Progenitor cell of endocrine pancreas (in vitro differentiated cells): Measurements from ENCODE around the gene F10. TPM values are rescaled to one million over a fixed set of nuclear protein-coding genes. Genes with fewer than 3 reads are reported as not detected.

ENCODE experiments used
- DNase-seq: peaks from one replicate; pipeline ENCODE4 v3.0.0; 2021; ENCODE audit warnings: low spot score; ENCODE audit not compliant: unreplicated experiment
- H3K27ac Mint-ChIP-seq: 2 replicates; pipeline ENCODE4 v1.8.0; 2021; ENCODE audit warnings: mild to moderate bottlenecking, moderate library complexity, mixed read lengths
- H3K27me3 Mint-ChIP-seq: 2 replicates; pipeline ENCODE4 v1.8.0; 2021; ENCODE audit warnings: mixed read lengths
- H3K36me3 Mint-ChIP-seq: 2 replicates; pipeline ENCODE4 v1.8.0; 2022; ENCODE audit warnings: mixed read lengths; ENCODE audit not compliant: insufficient read depth
- H3K4me1 Mint-ChIP-seq: 2 replicates; pipeline ENCODE4 v1.8.0; 2021; ENCODE audit warnings: low read depth, mixed read lengths
- H3K4me3 Mint-ChIP-seq: 2 replicates; pipeline ENCODE4 v1.8.0; 2021; ENCODE audit warnings: low read depth, mild to moderate bottlenecking, moderate library complexity, mixed read lengths
- H3K9me3 Mint-ChIP-seq: 2 replicates; pipeline ENCODE4 v1.8.0; 2021; ENCODE audit warnings: low read depth, mixed read lengths
- total RNA-seq: library from RNA; stranded (reverse); gene quantifications from 2 replicates; pipeline ENCODE4 v1.2.1, GENCODE V29; 2021
- TF ChIP-seq, protein P1 (sequence below): fragments of 200-600 bp; sonication (generic); IDR thresholded peaks from one replicate; pipeline ENCODE4 v1.5.0; 2021; ENCODE audit warnings: antibody characterized with exemption, mild to moderate bottlenecking; ENCODE audit not compliant: unreplicated experiment

The F10 gene
- total RNA-seq, 1 donor from 2014 or later = 30.2 TPM

DNA sequence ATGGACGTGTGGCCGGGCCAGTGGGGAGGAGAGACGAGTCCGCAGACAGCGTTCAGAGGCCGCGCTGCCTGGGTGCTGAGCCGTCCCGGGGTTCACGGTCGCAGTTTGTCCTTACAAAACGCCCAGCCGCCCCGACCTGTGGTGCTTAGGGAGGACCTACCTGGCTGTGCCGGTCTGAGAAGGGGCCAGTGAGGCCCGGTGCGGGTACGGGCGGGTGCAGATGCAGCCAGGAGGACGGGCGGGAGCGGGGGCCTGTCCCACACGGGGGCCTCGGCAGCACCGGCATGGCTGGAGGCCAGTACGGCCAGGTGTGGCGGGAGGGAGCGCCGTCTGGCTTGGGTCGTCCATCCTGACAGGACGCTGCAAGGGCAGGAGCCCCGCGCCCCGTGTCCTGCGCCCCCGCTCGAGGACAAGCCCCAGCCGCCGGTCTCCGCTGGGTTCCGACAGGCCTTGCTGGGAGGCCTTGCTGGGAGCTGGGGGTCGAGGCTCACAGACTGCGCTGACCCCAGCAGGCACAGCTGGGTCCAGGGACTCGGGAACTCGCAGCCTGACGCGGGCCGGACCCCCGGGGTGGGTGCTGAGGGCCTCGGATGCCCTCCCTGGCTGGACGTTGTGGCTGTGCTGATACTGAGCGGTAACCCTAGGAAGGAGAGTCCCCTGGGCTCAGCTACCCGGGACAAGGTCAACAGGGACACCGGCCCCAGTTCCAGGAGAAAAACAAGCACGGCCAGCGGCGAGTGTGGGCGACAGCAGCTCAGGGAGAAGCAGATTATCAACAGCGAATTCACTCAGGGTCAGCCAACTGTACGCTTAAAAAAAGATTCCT lies 30.6 kb downstream of the F10 start:
- H3K4me1 Mint-ChIP-seq = peaks cover 10% of the 10 kb centered on the region
- no peaks in the 10 kb centered on the region for H3K36me3 Mint-ChIP-seq
- no peaks in the 10 kb centered on the region for H3K9me3 Mint-ChIP-seq
- DNase-seq = peak; percentile 38
- TF ChIP-seq, protein P1, sequence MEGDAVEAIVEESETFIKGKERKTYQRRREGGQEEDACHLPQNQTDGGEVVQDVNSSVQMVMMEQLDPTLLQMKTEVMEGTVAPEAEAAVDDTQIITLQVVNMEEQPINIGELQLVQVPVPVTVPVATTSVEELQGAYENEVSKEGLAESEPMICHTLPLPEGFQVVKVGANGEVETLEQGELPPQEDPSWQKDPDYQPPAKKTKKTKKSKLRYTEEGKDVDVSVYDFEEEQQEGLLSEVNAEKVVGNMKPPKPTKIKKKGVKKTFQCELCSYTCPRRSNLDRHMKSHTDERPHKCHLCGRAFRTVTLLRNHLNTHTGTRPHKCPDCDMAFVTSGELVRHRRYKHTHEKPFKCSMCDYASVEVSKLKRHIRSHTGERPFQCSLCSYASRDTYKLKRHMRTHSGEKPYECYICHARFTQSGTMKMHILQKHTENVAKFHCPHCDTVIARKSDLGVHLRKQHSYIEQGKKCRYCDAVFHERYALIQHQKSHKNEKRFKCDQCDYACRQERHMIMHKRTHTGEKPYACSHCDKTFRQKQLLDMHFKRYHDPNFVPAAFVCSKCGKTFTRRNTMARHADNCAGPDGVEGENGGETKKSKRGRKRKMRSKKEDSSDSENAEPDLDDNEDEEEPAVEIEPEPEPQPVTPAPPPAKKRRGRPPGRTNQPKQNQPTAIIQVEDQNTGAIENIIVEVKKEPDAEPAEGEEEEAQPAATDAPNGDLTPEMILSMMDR = no peak
- peak overlapping the region; percentile 71 for H3K4me3 Mint-ChIP-seq
- H3K27ac Mint-ChIP-seq = peak overlapping the region; percentile 92
- peaks cover 31% of the 10 kb centered on the region for H3K27me3 Mint-ChIP-seq

DNA sequence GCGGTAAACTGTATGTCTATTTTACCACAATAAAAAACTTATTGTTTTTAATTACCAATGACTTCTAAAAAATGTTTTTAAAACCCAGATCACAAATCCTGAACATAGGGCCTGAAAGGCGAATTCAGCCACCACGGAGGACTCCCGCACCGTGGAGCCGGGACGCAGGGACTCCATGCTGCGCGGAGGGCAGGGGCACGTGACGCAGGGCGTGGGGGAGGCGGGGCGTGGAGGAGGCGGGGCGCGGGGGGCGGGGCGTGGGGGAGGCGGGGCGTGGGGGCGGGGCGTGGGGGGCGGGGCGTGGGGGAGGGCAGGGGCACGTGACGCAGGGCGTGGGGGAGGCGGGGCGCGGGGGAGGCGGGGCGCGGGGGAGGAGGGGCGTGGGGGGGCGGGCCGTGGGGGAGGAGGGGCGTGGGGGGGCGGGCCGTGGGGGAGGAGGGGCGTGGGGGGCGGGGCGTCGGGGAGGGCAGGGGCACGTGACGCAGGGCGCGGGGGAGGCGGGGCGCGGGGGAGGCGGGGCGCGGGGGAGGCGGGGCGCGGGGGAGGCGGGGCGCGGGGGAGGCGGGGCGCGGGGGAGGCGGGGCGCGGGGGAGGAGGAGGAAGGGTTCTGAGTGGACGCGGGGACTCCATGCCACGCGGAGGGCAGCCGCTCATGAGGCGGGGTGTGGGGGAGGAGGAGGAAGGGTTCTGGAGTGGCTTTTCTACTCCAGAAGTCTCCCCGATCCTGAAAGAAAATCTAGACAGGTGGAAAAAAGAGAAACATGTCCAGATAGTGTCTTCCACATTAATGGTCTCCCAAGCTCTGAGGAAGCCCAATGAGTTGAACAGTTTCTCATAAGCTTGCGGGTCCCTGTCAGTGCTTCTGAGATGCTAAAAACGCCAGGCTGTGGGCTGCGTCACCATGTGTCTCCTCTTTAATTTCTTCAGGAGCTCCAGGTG lies 31.5 kb downstream of the F10 start:
- peak overlapping the region; percentile 92 for H3K27ac Mint-ChIP-seq

DNA sequence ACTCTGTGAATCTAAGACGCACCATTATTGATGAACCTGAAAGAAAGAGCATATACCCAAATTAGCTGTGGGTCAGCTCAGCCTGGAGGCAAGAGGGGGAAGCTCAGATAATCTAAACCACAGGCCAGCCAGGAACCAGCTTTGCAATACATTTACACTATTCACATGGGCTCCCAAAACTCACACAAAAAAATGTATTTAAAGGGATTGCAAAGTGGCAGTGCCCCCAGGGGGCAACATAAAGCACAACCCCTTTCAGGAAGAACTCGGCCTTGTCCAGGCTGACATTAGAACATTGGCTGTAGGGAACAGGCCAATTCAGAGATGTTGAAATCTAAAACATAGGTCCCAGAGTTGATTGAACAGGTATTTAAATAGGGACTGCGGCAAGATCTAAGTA lies 32.6 kb downstream of the F10 start:
- Mint-ChIP-seq H3K4me3 (no peak overlapping the region), H3K27ac (no peak overlapping the region), H3K9me3 (no peaks in the 10 kb centered on the region), H3K4me1 (peaks cover 16% of the 10 kb centered on the region), H3K27me3 (peaks cover 35% of the 10 kb centered on the region), H3K36me3 (no peaks in the 10 kb centered on the region)
- no peak for DNase-seq
- TF ChIP-seq, protein P1 = no peak

More for the DNA sequence above, 31.5 kb downstream of the F10 start:
- Mint-ChIP-seq H3K9me3 (no peaks in the 10 kb centered on the region), H3K4me1 (peaks cover 16% of the 10 kb centered on the region), H3K27me3 (peaks cover 31% of the 10 kb centered on the region), H3K36me3 (no peaks in the 10 kb centered on the region), H3K4me3 (peak overlapping the region; percentile 71)
- TF ChIP-seq, protein P1 = no peak
- DNase-seq = peak; percentile 51

DNA sequence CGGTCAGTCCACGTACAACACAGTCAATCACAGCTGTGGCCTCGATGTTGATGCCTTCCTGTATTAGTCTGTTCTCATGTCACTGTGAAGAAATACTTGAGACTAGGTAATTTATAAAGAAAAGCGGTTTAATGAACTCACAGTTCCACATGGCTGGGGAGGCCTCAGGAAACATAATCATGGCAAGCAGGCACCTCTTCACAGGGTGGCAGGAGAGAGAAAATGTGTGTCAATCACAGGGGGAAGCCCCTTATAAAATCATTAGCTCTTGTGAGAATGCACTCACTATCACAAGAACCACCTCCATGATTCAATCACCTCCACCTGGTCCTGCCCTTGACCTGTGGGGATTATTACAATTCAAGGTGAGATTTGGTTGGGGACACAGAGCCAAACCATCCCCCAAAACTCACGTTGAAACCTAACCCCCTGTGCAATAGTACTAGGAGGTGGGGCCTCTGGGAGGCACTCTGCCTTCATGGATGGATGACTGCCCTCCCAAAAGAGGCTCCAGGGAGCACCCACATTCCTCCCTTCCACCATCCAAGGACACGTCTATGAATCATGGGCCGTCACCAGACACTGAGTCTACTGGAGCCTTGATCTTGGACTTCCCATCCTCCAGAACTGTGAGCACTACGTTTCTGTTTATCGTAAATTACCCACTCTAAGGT lies 33.5 kb downstream of the F10 start:
- Mint-ChIP-seq H3K9me3 (no peaks in the 10 kb centered on the region), H3K4me3 (no peak overlapping the region), H3K36me3 (no peaks in the 10 kb centered on the region), H3K27ac (no peak overlapping the region), H3K27me3 (peaks cover 37% of the 10 kb centered on the region), H3K4me1 (peaks cover 15% of the 10 kb centered on the region)
- TF ChIP-seq, protein P1 = no peak
- DNase-seq = no peak
